Measurements from ENCODE around the gene C13orf42.

- no peak for TF ChIP-seq CTCF (IDR thresholded peaks at IDR 0.05; ENCODE audit: poor library complexity, severe bottlenecking)
- TF ChIP-seq EZH2 (IDR thresholded peaks at IDR 0.05; ENCODE audit: borderline replicate concordance, insufficient read depth, low read length, poor library complexity, severe bottlenecking): no peak
- TF ChIP-seq TAF1 (IDR thresholded peaks at IDR 0.05; ENCODE audit: low read depth): no peak
- no peak for TF ChIP-seq EP300 (conservative IDR thresholded peaks at IDR 0.05; ENCODE audit: poor library complexity, severe bottlenecking)
- TF ChIP-seq SMC3 (conservative IDR thresholded peaks at IDR 0.05; ENCODE audit: poor library complexity): no peak
- TF ChIP-seq MXI1 (conservative IDR thresholded peaks at IDR 0.05; ENCODE audit: poor library complexity, severe bottlenecking): no peak
- no peak for TF ChIP-seq POLR2AphosphoS5 (IDR thresholded peaks at IDR 0.05)
- TF ChIP-seq RAD21 (conservative IDR thresholded peaks at IDR 0.05): no peak
- no peak for TF ChIP-seq REST (IDR thresholded peaks at IDR 0.05; ENCODE audit: borderline replicate concordance)
Observed at GRCh38 chr13:51155776-51156515, 44.9 kb upstream of the C13orf42 start.
